HepG2 (cell line): ENCODE data around the gene FHIT. TPM values are rescaled to one million over a fixed set of nuclear protein-coding genes. Genes with fewer than 3 reads are reported as not detected.

Source experiments
- ATAC-seq: fragments of 200-7000 bp; cut with Tn5 transposase; 3 replicates; pipeline ENCODE4 v1.9.1; 2020; ENCODE audit warnings: mild to moderate bottlenecking, moderate library complexity
- BruUV-seq: library from RNA; stranded (reverse); fragments of 400-500 nt; replicated peaks from 2 replicates; lab custom pipeline; 2021; lab: Mats Ljungman, UMichigan
- CTCF ChIA-PET: fragments of 300-600 bp; formaldehyde crosslinking; extraction: SDS; loops from one replicate; lab custom pipeline; 2021; ENCODE audit warnings: low total read pairs, inconsistent platforms, low intra/inter-chr PET ratio; lab: Yijun Ruan, JAX
- POLR2A ChIA-PET: fragments of 350-600 bp; sonication (Branson Sonifier 250); formaldehyde crosslinking; loops from one replicate; lab custom pipeline; 2020; ENCODE audit warnings: antibody characterized with exemption, inconsistent platforms; lab: Yijun Ruan, JAX
- DNase-seq: peaks from one replicate; pipeline ENCODE4 v3.0.0-alpha.2; 2015; ENCODE audit warnings: low spot score
- FAIRE-seq: peaks from 3 replicates; lab custom pipeline; 2011; peaks lifted over from hg19 to GRCh38; lab: Jason Lieb, UNC
- H2AFZ ChIP-seq: one replicate; pipeline ENCODE4 v1.6.1; 2011; ENCODE audit warnings: low read length, inconsistent platforms
- H3K27ac ChIP-seq: fragments of 300-600 bp; 3 replicates; pipeline ENCODE4 v1.8.0; 2011; ENCODE audit warnings: mixed run types, mild to moderate bottlenecking, mixed read lengths, low read length, inconsistent platforms; ENCODE audit not compliant: insufficient read depth; ENCODE audit errors: extremely low read length
- H3K27me3 ChIP-seq, 2 experiments: fragments of 200-600 bp in 1 of 2; 2 replicates in 1 of 2; 3 replicates in 1 of 2; pipeline versions ENCODE4 v1.6.0 to v1.8.0; 2011; ENCODE audit warnings: low read length in 2 of 2, mild to moderate bottlenecking in 2 of 2, moderate library complexity in 2 of 2, inconsistent platforms in 1 of 2; ENCODE audit not compliant: insufficient read depth in 2 of 2, control insufficient read depth in 1 of 2
- H3K36me3 ChIP-seq, 2 experiments: fragments of 200-600 bp in 1 of 2; replicated peaks in 1 of 2; 2 replicates in 1 of 2; 3 replicates in 1 of 2; pipeline versions ENCODE4 v1.5.1 to v1.8.0; 2011; ENCODE audit warnings: low read length in 2 of 2, inconsistent platforms in 1 of 2; ENCODE audit not compliant: insufficient read depth in 2 of 2, control insufficient read depth in 1 of 2
- H3K4me1 ChIP-seq: 2 replicates; pipeline ENCODE4 v1.5.1; 2012; ENCODE audit warnings: low read length, inconsistent platforms; ENCODE audit not compliant: insufficient read depth
- H3K4me2 ChIP-seq: 2 replicates; pipeline ENCODE4 v1.6.0; 2011; ENCODE audit warnings: low read depth, low read length, inconsistent platforms
- H3K4me3 ChIP-seq, 3 experiments: fragments of 200-600 bp in 1 of 3; sonication (generic), shearing (Covaris generic) in 1 of 3; replicated peaks in 1 of 3; 2 replicates each; pipeline ENCODE4 v1.5.1; 2011 to 2016; ENCODE audit warnings: low read length in 3 of 3, inconsistent platforms in 2 of 3, low read depth in 2 of 3, mild to moderate bottlenecking in 2 of 3, control low read depth in 1 of 3, mixed read lengths in 1 of 3; ENCODE audit not compliant: insufficient read depth in 1 of 3
- H3K79me2 ChIP-seq: one replicate; pipeline ENCODE4 v1.6.1; 2011; ENCODE audit warnings: low read length, inconsistent platforms; ENCODE audit not compliant: insufficient read depth
- H3K9ac ChIP-seq: 2 replicates; pipeline ENCODE4 v1.6.0; 2011; ENCODE audit warnings: mild to moderate bottlenecking, low read depth, low read length, inconsistent platforms; ENCODE audit not compliant: insufficient read depth
- H3K9me3 ChIP-seq: 2 replicates; pipeline ENCODE4 v1.5.1; 2012; ENCODE audit warnings: mild to moderate bottlenecking, low read length
- H4K20me1 ChIP-seq: 2 replicates; pipeline ENCODE4 v1.6.0; 2011; ENCODE audit warnings: inconsistent platforms, mild to moderate bottlenecking, low read length, moderate library complexity; ENCODE audit not compliant: insufficient read depth
- CTCF ChIP-seq: sonication (generic); formaldehyde crosslinking; IDR thresholded peaks from 2 replicates; pipeline ENCODE4 v1.5.0; 2020; ENCODE audit warnings: mild to moderate bottlenecking, missing genetic modification reagents, moderate library complexity
- LCORL ChIP-seq, 2 experiments: fragments of 450-650 bp in 1 of 2; sonication (generic) in 1 of 2; formaldehyde crosslinking in 1 of 2; IDR thresholded peaks; 2 replicates each; pipeline versions ENCODE4 v1.5.0 to v1.6.1; 2017 to 2020; ENCODE audit warnings: antibody characterized with exemption in 1 of 2, missing genetic modification reagents in 1 of 2
- NONO ChIP-seq, 2 experiments: fragments of 450-650 bp in 1 of 2; sonication (generic) in 1 of 2; formaldehyde crosslinking in 1 of 2; IDR thresholded peaks in 1 of 2; conservative IDR thresholded peaks in 1 of 2; 2 replicates each; pipeline versions ENCODE4 v1.6.1 to v1.8.0; 2017 to 2022; ENCODE audit warnings: mild to moderate bottlenecking in 1 of 2, missing genetic modification reagents in 1 of 2, moderate library complexity in 1 of 2
- SOX13 ChIP-seq, 3 experiments: fragments of 450-650 bp in 1 of 3; sonication (generic) in 1 of 3; formaldehyde crosslinking in 1 of 3; IDR thresholded peaks in 2 of 3; conservative IDR thresholded peaks in 1 of 3; 2 replicates each; pipeline versions ENCODE4 v1.5.0 to v1.6.1; 2016 to 2020; ENCODE audit warnings: antibody characterized with exemption in 1 of 3, mild to moderate bottlenecking in 1 of 3, missing compliant biosample characterization in 1 of 3, missing genetic modification reagents in 1 of 3, moderate library complexity in 1 of 3
- SOX6 ChIP-seq, 2 experiments: fragments of 450-650 bp in 1 of 2; sonication (generic) in 1 of 2; formaldehyde crosslinking in 1 of 2; IDR thresholded peaks; 2 replicates each; pipeline versions ENCODE4 v1.4.0 to v1.6.1; 2017 to 2020; ENCODE audit warnings: antibody characterized with exemption in 1 of 2, mild to moderate bottlenecking in 1 of 2, missing genetic modification reagents in 1 of 2
- SSRP1 ChIP-seq: IDR thresholded peaks from 2 replicates; pipeline ENCODE4 v1.6.1; 2016; ENCODE audit warnings: control low read depth
- TEF ChIP-seq: sonication (generic); formaldehyde crosslinking; IDR thresholded peaks from 2 replicates; pipeline ENCODE4 v1.5.0; 2020; ENCODE audit warnings: missing genetic modification reagents
- THAP9 ChIP-seq: sonication (generic); formaldehyde crosslinking; IDR thresholded peaks from 2 replicates; pipeline ENCODE4; 2020; ENCODE audit warnings: missing genetic modification reagents, mild to moderate bottlenecking, borderline replicate concordance
- ZNF20 ChIP-seq: sonication (generic); formaldehyde crosslinking; IDR thresholded peaks from 2 replicates; pipeline ENCODE4 v1.4.0; 2020; ENCODE audit warnings: mild to moderate bottlenecking, moderate library complexity, missing genetic modification reagents
- ZNF550 ChIP-seq: sonication (generic); formaldehyde crosslinking; IDR thresholded peaks from 2 replicates; pipeline ENCODE4 v1.4.0; 2020; ENCODE audit warnings: mild to moderate bottlenecking, missing genetic modification reagents, borderline replicate concordance
- WGBS: methylation state at CpG from one replicate; pipeline ENCODE4 v1.1.6; 2017; ENCODE audit warnings: low lambda C conversion rate; 5-methylcytosine and 5-hydroxymethylcytosine counted together
- in situ Hi-C: cut with HindIII; loops from 2 replicates; pipeline ENCODE4 v1.10.0; 2017; ENCODE audit warnings: low pct_unique_long_range_greater_than_20kb; ENCODE audit not compliant: extremely low pct_ligation_motif_present
- intact Hi-C: fragments of 100-400 bp; cut with micrococcal nuclease; formaldehyde crosslinking; loops from one replicate; pipeline ENCODE4 v1.10.0; 2022; ENCODE audit not compliant: unreplicated experiment
- polyA plus RNA-seq, 8 experiments: library from polyadenylated mRNA; depleted of rRNA in 3 of 8; stranded (reverse) in 7 of 8; unstranded in 1 of 8; fragments of >200 nt; fragmentation: Illumina TruSeq in 4 of 8; extraction: Trizol in 4 of 8; gene quantifications; 2 replicates each; pipeline versions ENCODE4 v1.2.1 to v1.2.3, GENCODE V29; 2011 to 2016; ENCODE audit warnings: low read depth in 4 of 8, missing spikeins in 1 of 8, mixed read lengths in 1 of 8; ENCODE audit not compliant: insufficient read depth in 1 of 8
- total RNA-seq, 5 experiments: library from RNA; depleted of rRNA; stranded (reverse); fragments of >200 nt; fragmentation: Illumina TruSeq; extraction: Trizol; gene quantifications; 2 replicates each; pipeline ENCODE4 v1.2.3, GENCODE V29; 2016; ENCODE audit warnings: low read depth in 1 of 5
- TF ChIP-seq, protein P1 (sequence below): sonication (generic); formaldehyde crosslinking; conservative IDR thresholded peaks from 2 replicates; pipeline ENCODE4 v1.4.0; 2020; ENCODE audit warnings: missing genetic modification reagents

Gene FHIT
- total and polyA plus RNA-seq, 2 of the 13 experiments (the other 11 are each of a cell fraction or from before 2014, with no cell fraction given), result 4.0 to 4.6 TPM

- peak; percentile 70 for TF ChIP-seq CTCF (CRISPR knock-in tag)
- TF ChIP-seq, all 625 proteins: peak for 4
Observed at GRCh38 chr3:60742606-60743145, 508.6 kb downstream of the FHIT start (continued).

- DNase-seq, result no peak
- H3K27ac ChIP-seq, result no peak overlapping the region
- FAIRE-seq, result no peak
- H3K9ac ChIP-seq, result no peak overlapping the region
- no peaks in the 10 kb centered on the region for H3K79me2 ChIP-seq
- H3K36me3 ChIP-seq, result no peaks in the 10 kb centered on the region
- no peaks in the 10 kb centered on the region for H4K20me1 ChIP-seq
- H3K27me3 ChIP-seq, result no peaks in the 10 kb centered on the region
- 11% methylated on average over 8 of the region's 8 CpGs for WGBS
- intact Hi-C loops (no loop called here), in situ Hi-C loops (no loop called here)
- POLR2A ChIA-PET, result no interaction called here
- no peak overlapping the region for H3K4me2 ChIP-seq
- CTCF ChIA-PET, result no interaction called here
- no peaks in the 10 kb centered on the region for H3K9me3 ChIP-seq
- peaks cover 13% of the 10 kb centered on the region; the same call in 1 of the 2 replicates for H3K4me1 ChIP-seq
- BruUV-seq, result no TSS peak
- ATAC-seq, result peak; percentile 76
- no peak overlapping the region for H3K4me3 ChIP-seq
- no peak overlapping the region for H2AFZ ChIP-seq
- TF ChIP-seq SOX13 (IDR thresholded peaks at IDR 0.05) (no peak), SOX13 (CRISPR knock-in tag; conservative IDR thresholded peaks at IDR 0.05 in 1 of 2, IDR thresholded peaks at IDR 0.05 in 1 of 2) (peak in 1 of 2 experiments; percentile 45; a peak in 1 of 4 replicates), THAP9 (no peak), SSRP1 (CRISPR knock-in tag) (no peak), ZNF550 (CRISPR knock-in tag) (no peak), NONO (IDR thresholded peaks at IDR 0.05) (no peak), NONO (CRISPR knock-in tag; conservative IDR thresholded peaks at IDR 0.05) (no peak), LCORL (IDR thresholded peaks at IDR 0.05) (0 out of 2 replicates have a peak, but pooled peaks have one; percentile 48), LCORL (CRISPR knock-in tag; IDR thresholded peaks at IDR 0.05) (peak; percentile 64; the same call in 1 of the 2 replicates), SOX6 (IDR thresholded peaks at IDR 0.05) (no peak), SOX6 (CRISPR knock-in tag; IDR thresholded peaks at IDR 0.05) (peak; percentile 82), ZNF20 (CRISPR knock-in tag) (no peak), TEF (CRISPR knock-in tag) (no peak)
- TF ChIP-seq, protein P1, sequence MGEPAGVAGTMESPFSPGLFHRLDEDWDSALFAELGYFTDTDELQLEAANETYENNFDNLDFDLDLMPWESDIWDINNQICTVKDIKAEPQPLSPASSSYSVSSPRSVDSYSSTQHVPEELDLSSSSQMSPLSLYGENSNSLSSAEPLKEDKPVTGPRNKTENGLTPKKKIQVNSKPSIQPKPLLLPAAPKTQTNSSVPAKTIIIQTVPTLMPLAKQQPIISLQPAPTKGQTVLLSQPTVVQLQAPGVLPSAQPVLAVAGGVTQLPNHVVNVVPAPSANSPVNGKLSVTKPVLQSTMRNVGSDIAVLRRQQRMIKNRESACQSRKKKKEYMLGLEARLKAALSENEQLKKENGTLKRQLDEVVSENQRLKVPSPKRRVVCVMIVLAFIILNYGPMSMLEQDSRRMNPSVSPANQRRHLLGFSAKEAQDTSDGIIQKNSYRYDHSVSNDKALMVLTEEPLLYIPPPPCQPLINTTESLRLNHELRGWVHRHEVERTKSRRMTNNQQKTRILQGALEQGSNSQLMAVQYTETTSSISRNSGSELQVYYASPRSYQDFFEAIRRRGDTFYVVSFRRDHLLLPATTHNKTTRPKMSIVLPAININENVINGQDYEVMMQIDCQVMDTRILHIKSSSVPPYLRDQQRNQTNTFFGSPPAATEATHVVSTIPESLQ (CRISPR knock-in tag), result no peak
Observed at GRCh38 chr3:60737633-60738399, 513.4 kb downstream of the FHIT start.
